GM18868 (cell line): ENCODE results near the gene BRMS1L.
A peak's percentile ranks its signal among the peaks of the same experiment; 100 is the strongest.
"Not testable (repeated sequence)": the region's sequence is repeated elsewhere in the genome, so short reads cannot be mapped to it uniquely, and the experiment has no call there.

Experiments used
- ATAC-seq: cut with Tn5 transposase; IDR thresholded peaks from one replicate; pipeline ENCODE4 v1.9.1; 2021; ENCODE audit warnings: mild to moderate bottlenecking, moderate library complexity; ENCODE audit not compliant: unreplicated experiment

The BRMS1L gene

GRCh38 chr14:35819591-35820540 is 6.3 kb upstream of the BRMS1L start:
- ATAC-seq, result no peak

GRCh38 chr14:35821564-35822411 is 4.3 kb upstream of the BRMS1L start:
- no peak for ATAC-seq

- no peak for ATAC-seq
Observed at GRCh38 chr14:35822501-35822900, 3.6 kb upstream of the BRMS1L start.

- not testable (repeated sequence) for ATAC-seq
Observed at GRCh38 chr14:35824446-35825165, 1.5 kb upstream of the BRMS1L start.

- ATAC-seq, result no peak
Observed at GRCh38 chr14:35825968-35826217, 245 bp upstream of the BRMS1L start.

- no peak for ATAC-seq
Observed at GRCh38 chr14:35826952-35827416, 846 bp downstream of the BRMS1L start.

- no peak for ATAC-seq
Observed at GRCh38 chr14:35827678-35828472, 1.7 kb downstream of the BRMS1L start.

- ATAC-seq, result no peak
Observed at GRCh38 chr14:35829449-35829848, 3.3 kb downstream of the BRMS1L start.

GRCh38 chr14:35835208-35835982 is 9.3 kb downstream of the BRMS1L start:
- ATAC-seq, result no peak

- ATAC-seq, result not testable (repeated sequence)
Observed at GRCh38 chr14:35841704-35842103, 15.6 kb downstream of the BRMS1L start.

GRCh38 chr14:35842245-35842644 is 16.1 kb downstream of the BRMS1L start:
- ATAC-seq, result not testable (repeated sequence)

GRCh38 chr14:35844494-35844893 is 18.4 kb downstream of the BRMS1L start:
- no peak for ATAC-seq

- ATAC-seq, result no peak
Observed at GRCh38 chr14:35847636-35848035, 21.5 kb downstream of the BRMS1L start.

GRCh38 chr14:35849122-35849521 is 23.0 kb downstream of the BRMS1L start:
- ATAC-seq, result no peak

- no peak for ATAC-seq
Observed at GRCh38 chr14:35851823-35852222, 25.7 kb downstream of the BRMS1L start.

GRCh38 chr14:35853225-35853624 is 27.1 kb downstream of the BRMS1L start:
- no peak for ATAC-seq

GRCh38 chr14:35854696-35855270 is 28.6 kb downstream of the BRMS1L start:
- ATAC-seq, result no peak

- peak; percentile 98 for ATAC-seq
Observed at GRCh38 chr14:35855876-35856481, 29.8 kb downstream of the BRMS1L start.
